GM18861 (cell line): ENCODE measurements around the gene TEX19.

ENCODE experiments used
- ATAC-seq: cut with Tn5 transposase; IDR thresholded peaks from one replicate; pipeline ENCODE4 v1.9.1; 2021; ENCODE audit not compliant: unreplicated experiment

TEX19 gene, protein sequence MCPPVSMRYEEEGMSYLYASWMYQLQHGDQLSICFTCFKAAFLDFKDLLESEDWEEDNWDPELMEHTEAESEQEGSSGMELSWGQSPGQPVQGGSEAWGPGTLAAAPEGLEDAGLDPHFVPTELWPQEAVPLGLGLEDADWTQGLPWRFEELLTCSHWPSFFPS

DNA sequence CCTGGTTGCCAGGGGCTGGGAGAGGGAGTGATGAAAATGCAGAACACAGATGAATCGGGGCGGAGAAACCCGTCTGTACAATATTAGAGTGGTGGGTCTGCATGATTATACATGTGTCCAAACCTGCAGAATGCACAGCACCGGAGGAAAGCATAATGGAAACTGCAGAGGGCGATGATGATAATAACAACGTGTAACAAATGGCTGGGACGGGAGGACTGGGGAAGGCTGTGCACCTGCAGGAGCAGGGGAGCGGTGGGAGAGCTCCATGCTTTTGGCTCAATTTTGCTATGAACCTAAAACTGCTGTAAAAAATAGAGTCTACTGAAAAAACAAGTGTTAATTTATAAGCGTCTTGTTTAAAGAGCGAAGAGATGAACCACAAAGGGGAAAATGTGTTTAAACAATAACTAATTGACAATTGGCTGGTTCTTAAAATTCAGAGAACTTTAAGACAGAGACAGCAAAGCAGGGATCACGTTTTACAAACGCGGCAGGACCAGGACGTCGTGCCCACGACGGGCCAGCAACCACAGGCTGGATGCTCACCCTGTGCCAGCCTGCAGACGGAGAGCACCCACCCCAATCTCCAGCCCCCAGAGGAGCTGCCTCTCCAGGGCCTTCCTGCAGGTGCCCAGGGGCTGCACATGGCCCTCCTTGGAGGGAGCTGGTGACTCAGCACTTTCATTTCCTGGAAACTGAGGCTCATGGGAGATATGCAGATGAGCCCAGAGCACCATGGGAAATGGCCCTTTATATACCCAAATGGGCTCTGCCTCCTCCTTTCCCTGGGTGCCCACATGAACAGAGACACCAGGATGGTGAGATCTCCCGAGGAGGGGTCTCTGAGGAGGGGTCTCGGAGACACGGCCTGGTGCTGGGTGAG, at the start of gene TEX19:
TEX19 (plus strand) TSS at position 783 of the 886 bp plus-strand sequence. CDS start 2,904 bp downstream, outside the sequence.
- ATAC-seq, result no peak

DNA sequence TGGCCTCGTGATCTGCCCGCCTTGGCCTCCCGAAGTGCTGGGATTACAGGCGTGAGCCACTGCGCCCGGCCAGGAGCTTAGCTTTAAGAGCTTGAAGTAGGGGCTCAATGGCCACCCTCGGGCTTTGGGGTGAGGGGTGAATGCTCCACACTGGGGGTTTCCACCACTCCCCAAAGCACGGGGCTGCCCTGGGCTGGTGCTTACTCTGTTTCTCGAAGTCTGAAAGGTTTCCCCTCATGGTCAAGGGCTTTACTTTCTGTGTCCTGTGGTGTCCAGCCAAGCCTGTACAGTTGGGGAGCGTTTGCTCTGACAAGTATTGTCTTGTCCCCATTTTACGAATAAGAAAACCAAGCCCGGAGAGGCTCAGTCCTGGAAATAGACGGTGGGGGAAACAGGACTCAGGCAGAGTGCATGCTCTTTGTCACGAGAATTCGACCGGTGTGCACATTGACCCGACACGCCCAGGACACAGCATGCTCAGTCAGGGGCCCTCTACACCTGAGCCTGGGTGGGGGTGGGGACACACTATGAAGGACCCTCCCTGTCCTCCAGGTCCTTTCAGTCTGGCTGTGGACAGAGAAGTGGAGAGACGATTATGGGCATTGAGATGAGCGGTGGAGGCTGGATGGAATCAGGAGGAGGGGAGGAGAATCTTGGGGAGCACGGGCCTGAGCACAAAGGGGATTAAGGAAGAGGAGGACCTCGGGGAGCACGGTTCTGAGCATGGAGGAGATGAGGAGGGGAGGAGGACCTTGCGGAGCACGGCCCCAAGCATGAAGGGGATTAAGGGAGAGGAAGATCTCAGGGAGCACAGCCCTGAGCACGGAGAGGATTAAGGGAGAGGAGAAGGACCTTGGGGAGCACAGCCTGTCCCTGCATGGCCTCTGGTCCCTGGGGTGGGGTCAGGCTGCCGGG, 49.1 kb upstream of the TEX19 start:
- no peak for ATAC-seq

DNA sequence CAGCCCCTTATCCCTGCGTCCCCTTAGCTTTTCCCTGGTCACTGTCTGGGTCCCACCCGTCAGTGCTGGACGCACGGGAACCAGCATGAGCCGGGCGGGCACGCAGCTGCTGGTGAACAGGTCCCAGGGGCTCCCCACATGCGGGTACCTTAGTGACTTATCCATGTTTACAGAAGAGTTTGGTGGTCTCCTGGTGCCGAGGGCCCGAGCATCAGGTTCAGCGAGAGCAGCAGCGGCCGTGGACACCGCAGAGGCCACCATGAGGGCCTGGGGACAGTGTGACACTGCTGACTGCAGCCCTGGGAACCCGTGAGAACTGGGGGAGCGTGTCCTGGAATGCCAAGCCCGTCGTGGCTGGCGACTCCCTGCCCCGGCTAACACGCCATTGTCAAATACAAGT, 48.2 kb upstream of the TEX19 start:
- ATAC-seq, result no peak

DNA sequence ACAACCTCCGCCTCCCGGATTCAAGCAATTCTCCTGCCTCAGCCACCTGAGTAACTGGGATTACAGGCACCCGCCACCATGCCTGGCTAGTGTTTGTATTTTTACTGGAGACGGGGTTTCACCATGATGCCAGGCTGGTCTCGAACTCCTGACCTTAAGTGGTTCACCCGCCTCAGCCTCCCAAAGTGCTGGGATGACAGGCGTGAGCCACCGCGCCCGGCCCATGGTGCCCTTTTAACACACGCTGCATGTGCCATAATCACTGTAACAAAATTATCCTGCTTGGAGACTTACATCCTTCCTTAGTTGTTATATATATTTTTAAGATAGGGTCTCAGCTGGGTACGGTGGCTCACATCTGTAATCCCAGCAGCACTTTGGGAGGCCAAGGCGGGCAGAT, 47.1 kb upstream of the TEX19 start:
- ATAC-seq, result no peak

DNA sequence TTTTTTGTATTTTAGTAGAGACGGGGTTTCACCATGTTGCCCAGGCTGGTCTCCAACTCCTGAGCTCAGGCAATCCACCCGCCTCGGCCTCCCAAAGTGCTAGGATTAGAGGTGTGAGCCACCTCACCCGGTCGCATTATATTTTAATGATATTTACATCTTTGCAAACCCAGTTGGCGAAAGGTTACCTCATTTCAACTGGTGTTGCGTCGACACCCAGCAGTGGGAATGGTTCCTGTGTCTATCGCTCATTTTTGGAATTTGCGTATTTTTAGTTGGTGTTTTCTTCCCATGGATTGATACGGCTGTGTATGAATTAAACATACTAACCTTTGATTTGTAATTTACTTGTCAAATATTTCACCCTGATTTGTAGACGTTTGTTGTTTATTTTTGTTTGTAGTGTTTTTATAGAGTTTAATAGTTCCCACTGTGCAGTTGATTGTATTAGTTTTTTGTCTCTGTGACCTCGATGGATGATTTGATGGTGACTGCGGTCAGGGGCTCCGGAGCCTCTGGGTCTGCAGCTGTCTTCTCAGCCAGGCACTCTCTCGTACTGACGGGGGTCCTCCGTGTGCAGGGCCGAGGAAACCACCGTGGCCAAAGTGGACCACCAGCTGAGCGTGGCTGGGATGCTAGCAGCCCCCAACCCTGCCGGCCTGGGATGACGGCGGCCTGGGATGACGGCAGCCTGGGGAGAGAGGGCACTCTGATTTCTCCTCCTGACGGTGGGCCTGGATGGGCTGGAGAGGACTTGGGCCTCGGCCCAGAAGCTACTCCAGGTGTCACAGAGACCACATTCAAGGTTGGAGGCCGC, 45.6 kb upstream of the TEX19 start:
- no peak for ATAC-seq

DNA sequence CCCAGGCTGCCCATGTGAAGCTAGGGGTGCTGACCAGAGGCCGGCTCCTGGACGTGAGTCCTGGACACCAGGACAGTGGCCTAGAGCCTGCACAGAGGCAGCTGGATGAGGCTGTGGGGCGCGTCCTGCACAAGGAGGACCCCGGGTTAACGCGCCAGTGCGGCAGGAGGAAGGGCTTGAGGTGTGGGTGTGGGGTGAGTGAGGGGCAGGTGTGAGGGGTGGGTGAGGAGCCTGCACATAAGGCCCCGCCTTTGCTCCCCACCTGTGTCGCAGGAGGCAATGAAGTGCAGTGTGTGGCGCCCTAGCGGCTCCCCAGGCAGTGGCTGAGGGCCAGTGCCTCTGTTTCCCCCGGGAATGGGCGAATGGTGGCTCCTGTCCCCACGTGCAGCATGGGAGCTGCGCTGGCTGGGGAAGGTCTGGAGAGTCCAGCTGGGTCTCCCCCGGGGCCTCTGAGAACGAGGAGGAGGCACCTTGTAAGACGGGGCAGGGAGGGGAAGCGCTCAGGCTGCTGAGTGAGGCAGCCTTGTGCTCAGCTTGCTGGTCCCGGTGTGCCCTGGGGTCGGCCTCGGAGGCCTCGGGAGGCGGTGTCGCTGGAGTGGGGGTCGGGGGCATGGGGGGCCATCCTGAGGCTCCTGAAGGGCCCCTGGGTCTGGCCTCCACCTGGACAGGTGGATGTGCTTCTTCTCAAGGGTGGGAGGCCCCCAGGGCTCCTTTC, 44.9 kb upstream of the TEX19 start:
- ATAC-seq, result no peak

DNA sequence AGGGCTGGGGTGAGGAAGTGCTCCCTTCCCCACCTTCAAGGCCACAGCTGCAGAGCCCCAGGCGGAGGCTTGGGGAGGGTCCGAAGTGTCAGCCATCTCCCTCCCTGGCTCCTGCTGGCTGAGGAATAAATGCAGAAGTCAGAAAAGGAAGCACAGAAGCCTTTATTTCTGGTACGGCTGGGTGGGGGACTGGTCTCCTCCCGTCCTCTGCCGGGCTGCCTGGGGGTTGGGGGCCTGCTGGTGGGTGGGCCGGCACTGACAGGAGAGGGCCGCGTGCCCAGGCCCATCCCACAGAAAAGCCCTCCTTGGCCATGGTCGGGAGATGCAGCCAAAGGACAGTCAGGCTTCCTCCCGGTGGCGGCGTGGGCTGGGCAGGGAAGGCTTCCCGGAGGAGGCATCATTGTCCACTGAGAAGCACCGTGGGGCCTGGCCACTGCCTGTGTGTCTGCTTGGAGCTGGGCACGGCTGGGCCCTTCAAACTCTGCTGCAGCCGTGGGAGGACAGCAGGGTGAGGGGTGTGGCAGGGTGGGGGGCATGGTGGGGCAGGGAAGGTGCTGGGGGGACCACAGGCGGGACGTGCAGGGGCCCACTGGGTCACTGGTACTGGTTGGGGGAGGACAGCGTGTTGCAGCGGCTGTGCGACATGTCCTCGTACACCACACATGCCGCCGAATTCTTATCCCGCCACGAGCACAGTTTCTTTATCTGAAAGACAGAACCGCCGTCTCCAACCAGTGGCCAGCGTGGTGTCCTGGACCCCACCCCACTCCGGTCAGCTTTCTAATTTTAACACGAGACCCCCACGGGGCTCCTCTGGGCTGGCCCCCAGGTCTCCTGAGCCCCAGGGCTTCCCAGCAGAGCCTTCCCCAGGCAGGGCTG, 44.1 kb upstream of the TEX19 start:
- ATAC-seq, result no peak

DNA sequence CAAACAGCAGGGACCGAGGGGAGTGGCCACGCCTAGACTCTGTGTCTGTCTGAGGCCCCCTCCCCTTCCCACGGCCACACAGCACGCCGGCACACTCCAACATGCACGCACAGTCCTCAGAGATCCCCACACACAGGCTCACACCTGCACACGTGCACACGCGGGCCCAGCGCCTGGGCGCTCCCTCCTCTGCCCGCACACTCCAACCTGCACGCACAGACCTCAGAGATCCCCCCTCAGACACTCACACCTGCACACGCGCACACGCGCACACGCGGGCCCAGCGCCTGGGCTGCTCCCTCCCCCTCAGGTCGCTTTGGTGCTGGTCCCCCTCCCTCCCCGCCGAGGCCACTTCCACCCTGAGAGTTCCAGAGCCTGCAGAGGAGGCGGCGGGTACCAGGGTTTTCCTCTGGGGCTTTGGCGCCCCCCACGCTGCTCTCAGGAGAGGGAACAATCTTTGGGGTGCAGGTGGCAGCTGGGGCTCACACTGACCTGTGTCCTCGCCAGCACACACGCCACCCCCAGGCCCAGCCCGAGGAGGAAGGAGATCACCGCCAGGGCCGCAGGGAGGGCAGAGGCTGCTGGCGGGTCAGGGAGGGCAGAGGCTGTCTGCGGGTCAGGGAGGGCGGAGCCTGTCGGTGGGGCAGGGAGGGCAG, 43.2 kb upstream of the TEX19 start:
- no peak for ATAC-seq

DNA sequence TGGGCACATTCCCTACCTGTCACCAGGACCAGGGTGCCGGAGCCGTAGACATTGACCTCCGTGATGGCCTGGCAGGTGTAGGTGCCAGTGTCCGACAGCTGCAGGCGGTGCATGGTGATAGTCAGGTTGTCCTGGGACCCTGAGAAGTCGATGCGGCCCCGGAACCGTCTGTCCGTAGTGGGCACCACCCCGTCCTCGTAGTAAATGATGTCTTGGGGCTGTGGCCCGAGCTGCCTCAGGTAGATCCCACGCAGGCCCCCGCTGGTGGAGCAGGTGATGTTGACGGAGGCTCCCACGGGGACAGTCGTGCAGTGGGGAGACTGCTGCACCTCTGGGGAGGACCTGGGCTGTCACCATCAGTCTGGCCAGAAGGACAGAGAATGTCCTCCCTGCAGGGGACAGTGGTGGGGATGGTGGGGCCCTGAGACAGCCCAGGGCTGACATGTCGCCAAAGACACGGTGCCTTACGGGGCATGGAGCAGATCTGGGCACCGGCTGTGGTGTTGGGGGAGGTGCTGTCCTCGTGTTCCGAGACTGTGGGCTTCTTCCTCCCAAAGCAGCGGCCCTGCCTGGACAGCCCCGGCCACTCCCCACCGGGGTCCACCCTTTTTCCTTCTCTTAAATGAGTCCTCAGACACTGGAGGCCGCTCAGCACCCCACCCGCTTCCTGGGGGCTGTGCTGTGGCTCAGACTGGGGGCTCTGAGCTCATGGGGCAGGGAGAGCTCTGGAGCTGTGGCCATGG, 42.2 kb upstream of the TEX19 start:
- ATAC-seq, result no peak

DNA sequence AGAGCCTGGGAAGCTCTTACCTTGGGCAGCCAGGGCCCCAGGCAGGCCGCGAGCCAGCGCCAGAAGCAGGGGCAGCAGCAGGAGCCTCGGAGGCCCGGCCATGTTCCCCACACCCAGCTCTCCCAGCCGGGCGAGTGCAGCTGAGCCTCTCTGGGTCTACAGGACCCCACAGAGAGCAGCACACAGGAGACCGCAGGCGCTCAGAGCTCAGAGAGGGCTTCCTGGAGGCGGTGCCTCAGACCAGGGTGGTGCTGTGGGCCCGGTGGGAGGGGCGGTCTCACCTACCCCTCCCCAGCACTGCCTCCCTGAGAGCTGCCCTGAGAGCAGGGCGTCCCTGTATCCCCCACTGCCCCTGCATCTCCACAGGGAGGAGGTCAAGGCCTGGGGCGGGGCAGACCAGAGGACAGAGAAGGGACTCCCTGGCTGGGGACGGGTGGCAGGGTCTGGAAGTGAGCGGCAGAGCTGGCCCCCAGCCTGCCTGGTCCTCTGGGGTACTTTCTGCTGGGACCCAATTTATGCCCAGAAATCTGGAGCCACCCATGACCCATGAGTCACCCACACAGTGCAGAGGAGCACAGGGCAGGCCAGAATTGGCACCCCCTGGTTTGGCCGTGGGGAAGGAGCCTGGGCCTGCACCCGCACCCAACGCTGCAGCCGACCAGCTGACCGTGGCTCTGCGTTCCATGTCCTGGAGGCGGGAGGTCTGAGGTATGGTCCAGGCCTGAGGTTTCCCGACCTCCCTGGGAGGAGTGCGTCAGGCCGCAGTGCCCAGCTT, 41.5 kb upstream of the TEX19 start, which contains the start of gene CD7:
CD7 (minus strand) TSS at position 215 of the 775 bp plus-strand sequence; CDS start at position 102, 113 bp downstream.
- no peak for ATAC-seq

DNA sequence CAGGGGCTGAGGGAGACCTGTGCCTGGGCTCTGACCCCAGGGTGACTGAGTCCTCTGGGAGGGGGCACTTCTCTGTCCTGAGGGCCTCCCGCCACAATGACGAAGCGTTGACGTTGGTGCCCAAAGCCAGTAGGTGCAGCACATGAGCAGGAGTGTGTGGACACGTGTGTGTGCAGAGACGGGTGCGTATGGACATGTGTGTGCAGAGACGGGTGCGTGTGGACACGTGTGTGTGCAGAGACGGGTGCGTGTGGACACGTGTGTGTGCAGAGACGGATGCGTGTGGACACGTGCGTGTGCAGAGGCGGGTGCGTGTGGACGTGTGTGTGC, 40.9 kb upstream of the TEX19 start:
- ATAC-seq, result no peak

DNA sequence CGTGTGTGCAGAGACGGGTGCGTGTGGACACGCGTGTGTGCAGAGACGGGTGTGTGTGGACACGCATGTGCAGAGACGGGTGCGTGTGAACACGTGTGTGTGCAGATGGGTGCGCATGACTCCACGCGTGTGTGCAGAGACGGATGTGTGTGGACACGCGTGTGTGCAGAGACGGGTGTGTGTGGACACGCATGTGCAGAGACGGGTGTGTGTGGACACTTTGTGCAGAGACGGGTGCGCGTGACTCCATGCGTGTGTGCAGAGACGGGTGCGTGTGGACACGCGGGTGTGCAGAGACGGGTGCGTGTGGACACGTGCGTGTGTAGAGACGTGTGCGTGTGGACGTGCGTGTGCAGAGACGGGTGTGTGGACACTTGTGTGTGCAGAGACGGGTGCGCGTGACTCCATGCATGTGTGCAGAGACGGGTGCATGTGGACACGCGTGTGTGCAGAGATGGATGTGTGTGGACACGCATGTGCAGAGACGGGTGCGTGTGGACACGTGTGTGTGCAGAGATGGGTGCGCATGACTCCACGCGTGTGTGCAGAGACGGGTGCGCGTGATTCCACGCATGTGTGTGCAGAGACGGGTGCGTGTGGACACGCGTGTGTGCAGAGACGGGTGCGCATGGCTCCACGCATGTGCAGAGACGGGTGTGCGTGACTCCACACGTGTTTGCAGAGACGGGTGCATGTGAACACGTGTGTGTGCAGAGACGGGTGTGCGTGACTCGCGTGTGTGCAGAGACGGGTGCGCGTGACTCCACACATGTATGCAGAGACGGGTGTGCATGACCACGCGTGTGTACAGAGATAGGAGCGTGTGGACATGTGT, 40.1 kb upstream of the TEX19 start:
- ATAC-seq, result no peak

DNA sequence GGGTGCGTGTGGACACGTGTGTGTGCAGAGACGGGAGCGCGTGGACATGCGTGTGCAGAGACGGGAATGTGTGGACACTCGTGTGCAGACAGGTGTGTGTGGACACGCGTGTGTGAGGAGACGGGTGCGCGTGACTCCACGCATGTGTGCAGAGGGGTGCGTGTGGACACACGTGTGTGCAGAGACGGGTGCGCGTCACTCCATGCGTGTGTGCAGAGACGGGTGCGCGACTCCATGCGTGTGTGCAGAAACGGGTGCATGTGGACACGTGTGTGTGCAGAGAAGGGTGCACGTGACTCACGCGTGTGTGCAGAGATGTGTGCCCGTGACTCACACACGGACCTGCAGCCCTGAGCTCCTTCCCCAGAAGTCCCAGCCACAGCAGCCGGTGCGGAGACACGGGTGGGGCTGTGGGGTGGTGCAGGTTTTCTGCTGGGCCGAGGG, 39.4 kb upstream of the TEX19 start:
- no peak for ATAC-seq

DNA sequence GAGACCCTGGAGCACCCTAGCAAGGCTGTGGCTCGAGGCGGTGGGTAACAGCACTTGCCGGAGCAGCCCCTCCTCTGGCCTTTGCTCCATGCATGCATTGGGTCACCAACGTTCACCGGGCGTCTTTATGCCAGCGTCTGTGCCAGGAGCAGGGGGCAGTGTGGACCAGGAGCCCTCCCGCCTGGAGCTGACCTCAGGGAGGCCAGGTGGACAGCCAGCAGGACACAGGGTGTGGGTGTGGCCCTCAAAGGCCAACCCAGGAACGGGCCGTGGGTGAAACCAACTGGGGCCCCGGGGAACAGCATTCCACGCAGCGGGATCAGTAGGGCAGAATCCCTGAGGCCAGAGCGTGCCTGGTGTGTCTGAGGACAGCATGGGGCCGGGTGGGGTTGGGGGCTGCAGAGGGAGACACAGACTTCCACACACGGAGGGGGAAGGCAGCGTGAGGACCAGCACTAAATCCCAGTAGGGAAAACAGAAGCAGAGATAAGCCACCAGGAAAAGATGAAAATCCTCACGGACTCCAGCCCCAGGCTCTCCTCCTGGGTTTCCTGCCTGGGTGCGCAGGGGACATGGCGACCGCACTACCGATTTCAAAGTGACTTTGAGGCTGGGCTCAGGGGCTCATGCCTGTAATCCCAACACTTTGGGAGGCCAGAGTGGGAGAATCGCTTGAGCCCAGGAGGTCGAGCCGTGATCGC, 38.8 kb upstream of the TEX19 start:
- ATAC-seq, result no peak
